Loucy (cell line): ENCODE measurements around the gene IQSEC1.

Source experiments
- EZH2phosphoT487 ChIP-seq: fragments of 200-600 bp; IDR thresholded peaks from 2 replicates; pipeline ENCODE4 v1.6.1; 2018; ENCODE audit warnings: antibody characterized with exemption, mild to moderate bottlenecking, moderate library complexity, borderline replicate concordance
- TF ChIP-seq, protein P1 (sequence below): fragments of 200-600 bp; sonication (generic); conservative IDR thresholded peaks from 2 replicates; pipeline ENCODE4 v1.5.1; 2014; ENCODE audit warnings: mild to moderate bottlenecking, antibody characterized with exemption, low read length

DNA sequence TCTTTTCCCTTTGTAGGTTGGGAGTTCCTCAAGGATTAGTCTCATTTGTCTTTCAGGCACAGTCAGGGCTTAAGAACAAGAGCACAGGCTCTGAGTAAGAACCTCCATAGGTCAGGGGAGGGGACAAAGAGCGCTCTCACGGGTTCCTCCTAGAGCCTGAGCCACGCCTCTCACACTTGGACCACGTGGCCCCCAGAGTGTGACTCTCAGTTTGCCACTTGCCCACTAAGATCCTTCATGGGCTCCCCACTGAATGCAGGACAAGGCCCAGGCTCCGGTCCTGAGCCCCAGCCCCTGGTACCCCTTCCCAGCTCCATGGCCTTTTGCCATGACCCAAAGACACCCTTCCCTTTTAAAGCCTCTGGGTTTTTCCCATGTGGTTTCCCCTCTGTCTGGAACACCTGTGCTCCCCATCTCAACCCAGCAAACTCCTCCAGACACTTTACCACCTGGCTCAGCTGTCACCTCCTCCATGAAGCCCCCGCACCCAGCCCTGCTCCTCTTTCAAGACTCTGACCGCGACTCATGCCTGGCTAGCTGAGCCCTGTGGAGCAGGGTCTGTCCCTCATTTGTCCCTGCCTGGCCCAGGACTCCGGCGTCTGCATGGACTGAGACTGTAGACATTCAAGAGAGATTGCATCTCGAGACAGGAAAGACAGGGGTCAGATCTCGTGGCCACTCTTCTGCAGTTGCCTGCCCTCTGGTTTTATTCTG, 32.7 kb downstream of the IQSEC1 start:
- TF ChIP-seq, protein P1, sequence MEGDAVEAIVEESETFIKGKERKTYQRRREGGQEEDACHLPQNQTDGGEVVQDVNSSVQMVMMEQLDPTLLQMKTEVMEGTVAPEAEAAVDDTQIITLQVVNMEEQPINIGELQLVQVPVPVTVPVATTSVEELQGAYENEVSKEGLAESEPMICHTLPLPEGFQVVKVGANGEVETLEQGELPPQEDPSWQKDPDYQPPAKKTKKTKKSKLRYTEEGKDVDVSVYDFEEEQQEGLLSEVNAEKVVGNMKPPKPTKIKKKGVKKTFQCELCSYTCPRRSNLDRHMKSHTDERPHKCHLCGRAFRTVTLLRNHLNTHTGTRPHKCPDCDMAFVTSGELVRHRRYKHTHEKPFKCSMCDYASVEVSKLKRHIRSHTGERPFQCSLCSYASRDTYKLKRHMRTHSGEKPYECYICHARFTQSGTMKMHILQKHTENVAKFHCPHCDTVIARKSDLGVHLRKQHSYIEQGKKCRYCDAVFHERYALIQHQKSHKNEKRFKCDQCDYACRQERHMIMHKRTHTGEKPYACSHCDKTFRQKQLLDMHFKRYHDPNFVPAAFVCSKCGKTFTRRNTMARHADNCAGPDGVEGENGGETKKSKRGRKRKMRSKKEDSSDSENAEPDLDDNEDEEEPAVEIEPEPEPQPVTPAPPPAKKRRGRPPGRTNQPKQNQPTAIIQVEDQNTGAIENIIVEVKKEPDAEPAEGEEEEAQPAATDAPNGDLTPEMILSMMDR, result no peak
- no peak for TF ChIP-seq EZH2phosphoT487
